OCI-LY1 (cell line): Measurements from ENCODE around the gene MTHFD1.

Source experiments
- H2AFZ ChIP-seq: fragments of 200-600 bp; sonication (generic), shearing (Covaris generic); 2 replicates; pipeline ENCODE4 v1.6.0; 2014; ENCODE audit warnings: antibody characterized with exemption, mild to moderate bottlenecking, low read length
- H3F3A ChIP-seq: fragments of 200-600 bp; sonication (generic), shearing (Covaris generic); 2 replicates; pipeline ENCODE4 v1.6.0; 2014; ENCODE audit warnings: mild to moderate bottlenecking, antibody characterized with exemption, low read length, moderate library complexity; ENCODE audit not compliant: insufficient read depth
- H3K27ac ChIP-seq: fragments of 200-600 bp; sonication (generic); 2 replicates; pipeline ENCODE4 v1.5.1; 2014; ENCODE audit warnings: low read length, mixed run types, mild to moderate bottlenecking, low read depth; ENCODE audit not compliant: poor library complexity, severe bottlenecking
- H3K27me3 ChIP-seq: fragments of 200-600 bp; sonication (generic); 2 replicates; pipeline ENCODE4 v1.6.0; 2014; ENCODE audit warnings: antibody characterized with exemption, mild to moderate bottlenecking, low read length, moderate library complexity; ENCODE audit not compliant: insufficient read depth
- H3K36me3 ChIP-seq: fragments of 200-600 bp; sonication (generic); 2 replicates; pipeline ENCODE4 v1.6.1; 2014; ENCODE audit warnings: mild to moderate bottlenecking, antibody characterized with exemption, low read length, moderate library complexity, mixed read lengths; ENCODE audit not compliant: insufficient read depth
- H3K4me1 ChIP-seq: fragments of 200-600 bp; sonication (generic); 2 replicates; pipeline ENCODE4 v1.5.1; 2014; ENCODE audit warnings: mild to moderate bottlenecking, low read length, moderate library complexity; ENCODE audit not compliant: insufficient read depth, severe bottlenecking
- H3K4me2 ChIP-seq: fragments of 200-600 bp; sonication (generic), shearing (Covaris generic); 2 replicates; pipeline ENCODE4 v1.6.1; 2014; ENCODE audit warnings: low read length
- H3K4me3 ChIP-seq: fragments of 200-600 bp; sonication (generic); 2 replicates; pipeline ENCODE4 v1.5.1; 2014; ENCODE audit warnings: low read length, low read depth, mild to moderate bottlenecking, mixed read lengths; ENCODE audit not compliant: poor library complexity, severe bottlenecking
- H3K79me2 ChIP-seq: fragments of 200-600 bp; shearing (Covaris generic); 2 replicates; pipeline ENCODE4 v1.6.1; 2016; ENCODE audit warnings: mixed run types, low read length, mixed read lengths; ENCODE audit not compliant: insufficient read depth
- H3K9ac ChIP-seq: fragments of 200-600 bp; sonication (generic), shearing (Covaris generic); 2 replicates; pipeline ENCODE4 v1.6.1; 2014; ENCODE audit warnings: mild to moderate bottlenecking, low read length, mixed read lengths
- H3K9me2 ChIP-seq: fragments of 200-600 bp; sonication (generic), shearing (Covaris generic); 2 replicates; pipeline ENCODE4 v1.6.1; 2014; ENCODE audit warnings: low read depth, mild to moderate bottlenecking, low read length, mixed read lengths
- H3K9me3 ChIP-seq: fragments of 200-600 bp; shearing (Covaris generic); 2 replicates; pipeline ENCODE4 v1.6.1; 2014; ENCODE audit warnings: low read length, mixed read lengths
- H4K20me1 ChIP-seq: fragments of 200-600 bp; sonication (generic), shearing (Covaris generic); 2 replicates; pipeline ENCODE4 v1.6.0; 2016; ENCODE audit warnings: mild to moderate bottlenecking, low read length; ENCODE audit not compliant: insufficient read depth
- EZH2 ChIP-seq: fragments of 200-600 bp; sonication (generic), shearing (Covaris generic); IDR thresholded peaks from 2 replicates; pipeline ENCODE4 v1.8.0; 2017; ENCODE audit warnings: borderline replicate concordance, mixed run types, mild to moderate bottlenecking, antibody characterized with exemption, low read length, moderate library complexity, mixed read lengths
- TF ChIP-seq, protein P1 (sequence below): fragments of 200-600 bp; sonication (generic), shearing (Covaris generic); IDR thresholded peaks from 2 replicates; pipeline ENCODE4 v1.5.1; 2017; ENCODE audit warnings: mild to moderate bottlenecking, antibody characterized with exemption, low read length, moderate library complexity, mixed read lengths

MTHFD1 gene

DNA sequence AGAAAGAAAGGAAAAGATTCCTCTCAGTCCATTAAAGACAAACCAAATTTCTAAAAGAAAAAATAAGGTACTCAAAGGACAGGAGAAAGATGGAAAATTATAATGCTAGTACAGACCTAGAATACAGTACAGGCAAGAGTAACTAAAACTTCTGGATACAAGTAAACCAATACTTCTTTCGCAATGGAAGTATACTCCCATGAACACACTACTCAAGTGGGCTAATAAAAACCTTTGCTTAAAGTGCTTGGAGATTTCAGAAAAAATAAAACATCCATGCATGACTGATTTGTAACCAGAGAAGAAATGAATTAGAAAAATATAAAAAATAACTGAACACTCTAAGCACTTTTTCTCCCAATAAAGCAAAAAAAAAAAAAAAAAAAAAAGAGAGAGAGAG is 111.9 kb downstream of the MTHFD1 start:
- Histone ChIP-seq H3F3A (no peaks in the 10 kb centered on the region), H2AFZ (no peak overlapping the region), H4K20me1 (no peaks in the 10 kb centered on the region), H3K9ac (no peak overlapping the region; the same call in 1 of the 2 replicates), H3K27ac (no peak overlapping the region), H3K4me1 (peaks cover 34% of the 10 kb centered on the region), H3K27me3 (no peaks in the 10 kb centered on the region), H3K4me2 (no peak overlapping the region; the same call in 1 of the 2 replicates), H3K9me3 (no peaks in the 10 kb centered on the region), H3K36me3 (peaks cover 23% of the 10 kb centered on the region), H3K9me2 (no peaks in the 10 kb centered on the region), H3K79me2 (peaks cover 51% of the 10 kb centered on the region), H3K4me3 (no peak overlapping the region)
- TF ChIP-seq EZH2: no peak
- TF ChIP-seq, protein P1, sequence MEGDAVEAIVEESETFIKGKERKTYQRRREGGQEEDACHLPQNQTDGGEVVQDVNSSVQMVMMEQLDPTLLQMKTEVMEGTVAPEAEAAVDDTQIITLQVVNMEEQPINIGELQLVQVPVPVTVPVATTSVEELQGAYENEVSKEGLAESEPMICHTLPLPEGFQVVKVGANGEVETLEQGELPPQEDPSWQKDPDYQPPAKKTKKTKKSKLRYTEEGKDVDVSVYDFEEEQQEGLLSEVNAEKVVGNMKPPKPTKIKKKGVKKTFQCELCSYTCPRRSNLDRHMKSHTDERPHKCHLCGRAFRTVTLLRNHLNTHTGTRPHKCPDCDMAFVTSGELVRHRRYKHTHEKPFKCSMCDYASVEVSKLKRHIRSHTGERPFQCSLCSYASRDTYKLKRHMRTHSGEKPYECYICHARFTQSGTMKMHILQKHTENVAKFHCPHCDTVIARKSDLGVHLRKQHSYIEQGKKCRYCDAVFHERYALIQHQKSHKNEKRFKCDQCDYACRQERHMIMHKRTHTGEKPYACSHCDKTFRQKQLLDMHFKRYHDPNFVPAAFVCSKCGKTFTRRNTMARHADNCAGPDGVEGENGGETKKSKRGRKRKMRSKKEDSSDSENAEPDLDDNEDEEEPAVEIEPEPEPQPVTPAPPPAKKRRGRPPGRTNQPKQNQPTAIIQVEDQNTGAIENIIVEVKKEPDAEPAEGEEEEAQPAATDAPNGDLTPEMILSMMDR: no peak

DNA sequence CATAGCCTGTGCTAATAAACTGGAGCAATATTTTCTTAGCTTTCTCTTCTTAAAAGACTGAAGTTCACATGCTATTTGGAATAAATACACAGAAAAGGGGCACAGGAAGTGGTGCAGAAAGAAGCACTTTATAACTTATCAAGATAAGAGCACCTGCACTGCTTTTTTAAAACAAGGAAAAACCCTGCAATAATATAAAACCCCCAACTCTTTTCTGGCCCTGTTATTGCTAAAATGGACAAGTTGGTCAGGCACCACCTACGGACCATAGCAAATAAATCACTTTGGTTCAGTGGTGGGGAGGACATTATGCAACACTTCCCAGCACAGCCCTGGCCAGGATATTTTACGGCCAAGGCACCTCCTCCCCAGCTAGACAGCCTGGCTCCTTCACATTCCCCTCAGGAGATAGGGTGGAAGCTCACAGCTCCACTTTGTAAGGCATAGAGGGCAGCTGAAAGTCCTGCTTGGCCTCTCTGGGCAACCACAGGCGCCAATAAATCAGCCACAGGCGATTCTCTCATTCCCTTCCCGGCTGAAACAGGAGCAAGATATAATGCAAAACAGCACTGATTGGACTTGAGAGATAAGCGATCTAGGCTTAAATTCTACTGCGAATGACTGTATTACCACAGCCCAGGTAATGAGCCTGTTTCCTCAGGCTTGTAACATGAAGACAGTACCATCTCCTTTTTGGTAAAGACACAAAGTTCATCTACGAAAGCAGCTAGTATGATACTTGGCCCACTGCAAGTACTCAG is 113.4 kb downstream of the MTHFD1 start:
- TF ChIP-seq, protein P1: no peak
- no peak for TF ChIP-seq EZH2
- Histone ChIP-seq H3K36me3 (peaks cover 18% of the 10 kb centered on the region; the same call in 1 of the 2 replicates), H3K9ac (peak overlapping the region; percentile 95), H4K20me1 (no peaks in the 10 kb centered on the region), H3K9me2 (no peaks in the 10 kb centered on the region), H3K79me2 (peaks cover 65% of the 10 kb centered on the region), H3K4me2 (peak overlapping the region; percentile 75), H3K4me3 (peak overlapping the region; percentile 86), H3K27ac (peak overlapping the region; percentile 96), H2AFZ (no peak overlapping the region), H3K9me3 (no peaks in the 10 kb centered on the region), H3K4me1 (peaks cover 43% of the 10 kb centered on the region), H3K27me3 (no peaks in the 10 kb centered on the region), H3F3A (no peaks in the 10 kb centered on the region)

DNA sequence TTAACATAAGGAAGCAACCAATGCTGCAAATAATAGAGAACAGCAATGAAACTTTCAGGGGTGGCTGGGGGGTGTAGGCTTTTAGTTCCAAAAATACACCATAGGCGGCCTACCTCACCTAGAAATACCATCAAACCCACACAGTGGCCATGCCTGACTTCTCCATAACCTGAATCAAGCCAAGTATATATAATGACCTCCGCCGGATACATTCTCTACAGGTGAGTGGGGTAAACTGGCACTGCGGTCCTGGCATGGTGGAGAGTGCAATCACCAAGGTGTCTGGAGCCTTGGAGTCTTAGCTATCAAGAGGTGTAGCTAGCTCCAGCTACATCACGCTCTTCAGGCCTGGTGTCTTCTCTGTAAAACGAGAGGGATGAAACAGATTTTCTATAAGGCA is 114.3 kb downstream of the MTHFD1 start:
- Histone ChIP-seq H3K9me2 (no peaks in the 10 kb centered on the region), H3K79me2 (peaks cover 65% of the 10 kb centered on the region), H3K27ac (peak overlapping the region; percentile 96), H3K4me3 (peak overlapping the region; percentile 86), H3K9me3 (no peaks in the 10 kb centered on the region), H3K4me2 (peak overlapping the region; percentile 75), H3K36me3 (peaks cover 12% of the 10 kb centered on the region; the same call in 1 of the 2 replicates), H3K9ac (peak overlapping the region; percentile 95), H2AFZ (no peak overlapping the region), H3K27me3 (no peaks in the 10 kb centered on the region), H3K4me1 (peaks cover 51% of the 10 kb centered on the region), H4K20me1 (no peaks in the 10 kb centered on the region), H3F3A (no peaks in the 10 kb centered on the region)
- TF ChIP-seq, protein P1: peak; percentile 12; the same call in 1 of the 2 replicates
- TF ChIP-seq EZH2: no peak
